ENCODE measurements around the gene RASIP1. TPM values are rescaled to one million over a fixed set of nuclear protein-coding genes. Genes with fewer than 3 reads are reported as not detected.
"Not testable (repeated sequence)": the region's sequence is repeated elsewhere in the genome, so short reads cannot be mapped to it uniquely, and the experiment has no call there.

RASIP1 gene
- total and polyA plus RNA-seq, 2 experiments from 2014 or later = 1.5 to 5.5 TPM

GRCh38 chr19:48680436-48681126 lies 59.8 kb downstream of the RASIP1 start:
- H3K4me1 ChIP-seq (ENCODE audit: low read depth) = no peaks in the 10 kb centered on the region
- no peaks in the 10 kb centered on the region for H3K36me3 ChIP-seq
- no peaks in the 10 kb centered on the region for H3K27me3 ChIP-seq
- H3K4me3 ChIP-seq = no peak overlapping the region
- H3K9me3 ChIP-seq (ENCODE audit: low read depth) = no peaks in the 10 kb centered on the region
- no peak for DNase-seq (ENCODE audit: low read depth in 1 of 2, low spot score in 1 of 2)
- TF ChIP-seq, protein P1, sequence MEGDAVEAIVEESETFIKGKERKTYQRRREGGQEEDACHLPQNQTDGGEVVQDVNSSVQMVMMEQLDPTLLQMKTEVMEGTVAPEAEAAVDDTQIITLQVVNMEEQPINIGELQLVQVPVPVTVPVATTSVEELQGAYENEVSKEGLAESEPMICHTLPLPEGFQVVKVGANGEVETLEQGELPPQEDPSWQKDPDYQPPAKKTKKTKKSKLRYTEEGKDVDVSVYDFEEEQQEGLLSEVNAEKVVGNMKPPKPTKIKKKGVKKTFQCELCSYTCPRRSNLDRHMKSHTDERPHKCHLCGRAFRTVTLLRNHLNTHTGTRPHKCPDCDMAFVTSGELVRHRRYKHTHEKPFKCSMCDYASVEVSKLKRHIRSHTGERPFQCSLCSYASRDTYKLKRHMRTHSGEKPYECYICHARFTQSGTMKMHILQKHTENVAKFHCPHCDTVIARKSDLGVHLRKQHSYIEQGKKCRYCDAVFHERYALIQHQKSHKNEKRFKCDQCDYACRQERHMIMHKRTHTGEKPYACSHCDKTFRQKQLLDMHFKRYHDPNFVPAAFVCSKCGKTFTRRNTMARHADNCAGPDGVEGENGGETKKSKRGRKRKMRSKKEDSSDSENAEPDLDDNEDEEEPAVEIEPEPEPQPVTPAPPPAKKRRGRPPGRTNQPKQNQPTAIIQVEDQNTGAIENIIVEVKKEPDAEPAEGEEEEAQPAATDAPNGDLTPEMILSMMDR (IDR thresholded peaks at IDR 0.05; ENCODE audit: low read depth, low read length) = no peak
- no peak overlapping the region for H3K27ac ChIP-seq

DNA sequence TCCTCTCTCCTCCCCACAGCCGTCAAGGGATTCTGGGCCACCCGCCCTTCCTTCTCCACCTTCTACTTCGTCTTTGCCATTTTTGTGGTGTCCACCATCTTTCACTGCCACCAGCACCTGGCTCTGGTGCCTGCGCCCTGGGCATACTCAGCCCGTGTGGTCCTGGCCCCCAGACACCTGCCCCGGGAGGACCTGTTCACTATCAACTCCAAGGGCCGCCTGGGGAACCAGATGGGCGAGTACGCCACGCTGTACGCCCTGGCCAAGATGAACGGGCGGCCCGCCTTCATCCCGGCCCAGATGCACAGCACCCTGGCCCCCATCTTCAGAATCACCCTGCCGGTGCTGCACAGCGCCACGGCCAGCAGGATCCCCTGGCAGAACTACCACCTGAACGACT lies 60.4 kb downstream of the RASIP1 start:
- not testable (repeated sequence) for H3K27me3 ChIP-seq; H3K36me3 ChIP-seq; DNase-seq (ENCODE audit: low read depth in 1 of 2, low spot score in 1 of 2); H3K9me3 ChIP-seq (ENCODE audit: low read depth); H3K4me1 ChIP-seq (ENCODE audit: low read depth); H3K27ac ChIP-seq; H3K4me3 ChIP-seq

DNA sequence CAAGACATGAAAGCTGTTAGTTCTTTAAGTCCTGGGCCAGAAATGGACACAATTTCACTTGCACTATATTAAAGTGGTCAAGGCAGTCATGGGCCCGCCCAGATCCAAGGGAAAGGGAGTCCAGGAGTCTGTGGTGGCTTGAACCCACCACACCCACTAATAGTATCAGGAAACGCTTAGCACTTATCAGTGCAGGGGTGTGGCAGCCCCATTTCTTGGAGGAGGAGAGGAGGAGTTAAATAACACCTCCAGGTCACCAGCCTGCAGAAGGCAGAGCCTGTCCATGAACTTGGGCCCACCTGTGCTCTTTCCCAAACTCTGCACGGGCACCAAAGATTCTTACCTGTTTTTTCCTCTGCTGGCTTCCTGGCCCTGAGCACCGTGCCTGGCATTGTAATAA lies 62.2 kb downstream of the RASIP1 start:
- Histone ChIP-seq H3K9me3 (ENCODE audit: low read depth) (no peaks in the 10 kb centered on the region), H3K4me1 (ENCODE audit: low read depth) (no peaks in the 10 kb centered on the region), H3K4me3 (no peak overlapping the region), H3K36me3 (no peaks in the 10 kb centered on the region), H3K27me3 (no peaks in the 10 kb centered on the region), H3K27ac (no peak overlapping the region)
- no peak for DNase-seq (ENCODE audit: low read depth in 1 of 2, low spot score in 1 of 2)
- TF ChIP-seq, protein P1 (IDR thresholded peaks at IDR 0.05; ENCODE audit: low read depth, low read length) = no peak

DNA sequence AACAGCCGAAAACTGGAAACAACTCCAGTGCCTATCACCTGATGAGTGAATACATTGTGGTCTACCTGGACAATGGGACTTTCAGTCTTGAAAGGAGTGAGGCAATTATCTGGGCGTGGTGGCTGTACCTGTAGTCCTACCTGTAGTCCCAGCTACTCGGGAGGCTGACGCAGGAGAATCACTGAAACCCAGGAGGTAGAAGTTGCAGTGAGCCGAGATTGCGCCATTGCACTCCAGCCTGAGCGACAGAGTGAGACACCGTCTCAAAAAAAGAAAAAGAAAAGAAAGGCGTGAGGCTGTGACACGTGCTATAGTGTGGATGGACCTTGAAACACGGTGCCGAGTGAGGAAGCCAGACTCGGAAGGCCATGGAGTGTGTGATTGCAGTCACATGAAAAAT lies 63.5 kb downstream of the RASIP1 start:
- no peak overlapping the region for H3K4me3 ChIP-seq
- H3K27me3 ChIP-seq = no peaks in the 10 kb centered on the region
- H3K36me3 ChIP-seq = no peaks in the 10 kb centered on the region
- no peak for DNase-seq (ENCODE audit: low read depth in 1 of 2, low spot score in 1 of 2)
- no peaks in the 10 kb centered on the region for H3K9me3 ChIP-seq (ENCODE audit: low read depth)
- no peaks in the 10 kb centered on the region for H3K4me1 ChIP-seq (ENCODE audit: low read depth)
- no peak overlapping the region for H3K27ac ChIP-seq
- TF ChIP-seq, protein P1 (IDR thresholded peaks at IDR 0.05; ENCODE audit: low read depth, low read length) = no peak

DNA sequence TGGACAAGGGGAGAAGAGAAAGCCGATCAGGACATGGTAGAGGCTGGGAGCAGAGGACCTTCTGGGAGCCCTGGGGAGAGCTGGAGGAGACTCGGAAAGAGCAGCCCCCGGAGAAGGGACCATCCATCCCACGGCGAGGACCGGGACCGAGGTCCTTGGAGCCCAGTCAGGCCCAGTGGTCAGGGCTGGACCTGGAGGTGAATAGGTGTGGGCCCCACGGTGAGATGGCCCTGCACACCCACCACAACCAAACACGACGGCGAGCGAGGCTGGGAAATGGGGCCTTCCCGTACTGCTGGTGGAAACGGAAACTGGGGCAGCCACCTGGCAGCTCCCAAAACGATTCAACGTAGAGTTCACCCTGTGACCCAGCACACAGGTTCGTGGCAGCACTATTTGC lies 63.9 kb downstream of the RASIP1 start:
- Histone ChIP-seq H3K9me3 (ENCODE audit: low read depth) (no peaks in the 10 kb centered on the region), H3K4me3 (no peak overlapping the region), H3K27ac (no peak overlapping the region), H3K4me1 (ENCODE audit: low read depth) (no peaks in the 10 kb centered on the region), H3K27me3 (no peaks in the 10 kb centered on the region), H3K36me3 (no peaks in the 10 kb centered on the region)
- TF ChIP-seq, protein P1 (IDR thresholded peaks at IDR 0.05; ENCODE audit: low read depth, low read length) = no peak
- DNase-seq (ENCODE audit: low read depth in 1 of 2, low spot score in 1 of 2) = no peak

- Histone ChIP-seq H3K27me3 (no peaks in the 10 kb centered on the region), H3K4me1 (ENCODE audit: low read depth) (no peaks in the 10 kb centered on the region), H3K9me3 (ENCODE audit: low read depth) (no peaks in the 10 kb centered on the region), H3K27ac (no peak overlapping the region), H3K36me3 (no peaks in the 10 kb centered on the region), H3K4me3 (no peak overlapping the region)
- peak; percentile 86 to 91 for DNase-seq (ENCODE audit: low read depth in 1 of 2, low spot score in 1 of 2)
- TF ChIP-seq, protein P1 (IDR thresholded peaks at IDR 0.05; ENCODE audit: low read depth, low read length) = peak; percentile 87
These were observed 65.2 kb downstream of the RASIP1 start for GRCh38 chr19:48674921-48675824.

Data from cardiac muscle cell (in vitro differentiated cells and primary cell).